Stimulated activated CD8-positive, alpha-beta memory T cell treated with anti-CD3 and anti-CD28 coated beads, Interleukin-2, amount 100 ng/mL, for 48 hours (primary cell): Measurements from ENCODE around the gene RFC2.

Experiments used
- DNase-seq, 2 donors: peaks; one replicate each; pipeline ENCODE4 v3.0.0-alpha.2; 2020; ENCODE audit warnings: low read depth in 2 of 2

The RFC2 gene

GRCh38 chr7:74190259-74190658 lies 63.9 kb downstream of the RFC2 start:
- no peak for DNase-seq

- DNase-seq = no peak
These were observed 66.1 kb downstream of the RFC2 start for GRCh38 chr7:74187915-74188675.

- DNase-seq = no peak
These were observed 68.6 kb downstream of the RFC2 start for GRCh38 chr7:74185636-74186035.

GRCh38 chr7:74185016-74185415 lies 69.2 kb downstream of the RFC2 start:
- DNase-seq = no peak

- no peak for DNase-seq
These were observed 70.3 kb downstream of the RFC2 start for GRCh38 chr7:74183653-74184450.

GRCh38 chr7:74183142-74183541 lies 71.1 kb downstream of the RFC2 start:
- DNase-seq = no peak

- DNase-seq = no peak
These were observed 71.6 kb downstream of the RFC2 start for GRCh38 chr7:74182453-74183090.

GRCh38 chr7:74181821-74182220 lies 72.4 kb downstream of the RFC2 start:
- no peak for DNase-seq
